CD4-positive, CD25-positive, alpha-beta regulatory T cell (primary cell): ENCODE results near the gene SH2D2A. TPM values are rescaled to one million over a fixed set of nuclear protein-coding genes. Genes with fewer than 3 reads are reported as not detected.
"Not testable (repeated sequence)": the region's sequence is repeated elsewhere in the genome, so short reads cannot be mapped to it uniquely, and the experiment has no call there.

Experiments
- ATAC-seq, 2 donors: fragments of 150-1000 bp; cut with Tn5 transposase; one replicate each; pipeline ENCODE4 v1.10.0; 2021; ENCODE audit warnings: low read depth in 2 of 2, moderate number of reproducible peaks in 2 of 2, moderate library complexity in 1 of 2
- DNase-seq, 3 donors: peaks; one replicate each; pipeline versions ENCODE4 v3.0.0 to v3.0.0-alpha.2; 2012 to 2022; ENCODE audit warnings: mixed read lengths in 1 of 3
- H3K27ac ChIP-seq: one replicate; pipeline ENCODE4 v1.7.0; 2013; ENCODE audit warnings: mild to moderate bottlenecking, low read length; ENCODE audit not compliant: insufficient read depth, poor library complexity, severe bottlenecking
- H3K27me3 ChIP-seq: one replicate; pipeline ENCODE4 v1.7.0; 2013; ENCODE audit warnings: low read length; ENCODE audit not compliant: control insufficient read depth, insufficient read depth
- H3K36me3 ChIP-seq: one replicate; pipeline ENCODE4 v1.7.0; 2013; ENCODE audit warnings: mild to moderate bottlenecking, low read length, moderate library complexity; ENCODE audit not compliant: control insufficient read depth, insufficient read depth
- H3K4me1 ChIP-seq: 2 replicates; pipeline ENCODE4 v1.7.0; 2013; ENCODE audit warnings: mild to moderate bottlenecking, low read length; ENCODE audit not compliant: insufficient read depth, control insufficient read depth, poor library complexity, severe bottlenecking
- H3K4me3 ChIP-seq: one replicate; pipeline ENCODE4 v1.7.0; 2013; ENCODE audit warnings: low read depth, mild to moderate bottlenecking, low read length, moderate library complexity
- H3K9me3 ChIP-seq, 2 experiments: 1 replicate in 1 of 2; 2 replicates in 1 of 2; pipeline ENCODE4 v1.7.0; 2013; ENCODE audit warnings: low read length in 2 of 2, mild to moderate bottlenecking in 1 of 2, moderate library complexity in 1 of 2; ENCODE audit not compliant: control insufficient read depth in 2 of 2
- H3K27ac Mint-ChIP-seq, 3 donors: one replicate each; pipeline ENCODE4 v1.8.0; 2020 to 2022; ENCODE audit warnings: mild to moderate bottlenecking in 3 of 3, mixed read lengths in 3 of 3, moderate library complexity in 2 of 3
- H3K27me3 Mint-ChIP-seq: one replicate; pipeline ENCODE4 v1.8.0; 2022; ENCODE audit warnings: mild to moderate bottlenecking, mixed read lengths
- H3K36me3 Mint-ChIP-seq: one replicate; pipeline ENCODE4 v1.8.0; 2020; ENCODE audit warnings: mixed read lengths
- H3K4me1 Mint-ChIP-seq, 4 donors: one replicate each; pipeline ENCODE4 v1.8.0; 2020 to 2022; ENCODE audit warnings: mixed read lengths in 4 of 4, mild to moderate bottlenecking in 1 of 4
- H3K4me3 Mint-ChIP-seq, 4 donors: one replicate each; pipeline ENCODE4 v1.8.0; 2020 to 2022; ENCODE audit warnings: mild to moderate bottlenecking in 4 of 4, mixed read lengths in 4 of 4, moderate library complexity in 3 of 4
- H3K9me3 Mint-ChIP-seq, 7 donors: one replicate each; pipeline ENCODE4 v1.8.0; 2020 to 2022; ENCODE audit warnings: mixed read lengths in 7 of 7, mild to moderate bottlenecking in 3 of 7, moderate library complexity in 2 of 7
- polyA plus RNA-seq, 4 donors: library from polyadenylated mRNA; unstranded; fragments of 300-500 nt; fragmentation: Illumina TruSeq; gene quantifications; one replicate each; pipeline ENCODE4 v1.2.3, GENCODE V29; 2021
- total RNA-seq: library from RNA; stranded (reverse); gene quantifications from one replicate; pipeline ENCODE4 v1.2.3, GENCODE V29; 2022

Gene SH2D2A
- total and polyA plus RNA-seq, 5 donors from 2014 or later = 27.3 to 158 (median 31.5) TPM

DNA sequence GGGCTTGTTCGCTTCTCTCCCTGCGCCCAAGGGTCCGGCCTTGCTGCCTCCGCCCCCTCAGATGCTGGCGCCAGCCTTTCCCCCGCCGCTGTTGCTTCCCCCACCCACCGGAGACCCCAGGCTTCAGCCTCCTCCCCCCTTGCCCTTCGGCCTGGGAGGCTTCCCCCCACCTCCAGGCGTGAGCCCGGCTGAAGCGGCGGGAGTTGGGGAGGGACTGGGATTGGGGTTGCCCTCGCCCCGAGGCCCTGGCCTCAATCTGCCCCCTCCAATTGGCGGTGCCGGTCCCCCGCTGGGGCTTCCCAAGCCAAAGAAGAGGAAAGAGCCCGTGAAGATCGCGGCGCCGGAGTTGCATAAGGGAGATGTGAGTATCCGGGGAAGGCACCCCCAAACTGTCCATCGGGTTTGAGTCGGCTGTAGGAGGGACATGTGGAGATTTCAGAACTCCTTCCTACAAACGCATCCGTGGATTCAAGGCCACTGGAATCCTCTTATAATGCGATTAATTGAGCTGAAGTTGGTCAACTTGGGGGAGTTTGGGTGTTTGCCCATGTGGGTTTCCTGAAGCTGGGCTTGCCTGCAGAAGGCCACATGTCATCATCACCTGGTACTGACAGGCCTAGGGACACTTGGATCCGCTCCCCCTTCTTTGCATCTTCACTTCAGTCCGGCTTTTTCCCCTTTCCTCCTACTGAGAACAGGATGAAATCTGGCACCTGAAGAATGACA is 48.6 kb downstream of the SH2D2A start:
- ATAC-seq (no peak), DNase-seq (peak in 2 of 3 donors; percentile 18 to 44)
- peaks cover 51% of the 10 kb centered on the region for H3K4me1 ChIP-seq
- Mint-ChIP-seq H3K9me3 (no peaks in the 10 kb centered on the region), H3K27ac (no peak overlapping the region), H3K4me1 (peaks cover 17 to 45% (median 31%) of the 10 kb centered on the region in 4 donors), H3K36me3 (peaks cover 21% of the 10 kb centered on the region), H3K27me3 (no peaks in the 10 kb centered on the region), H3K4me3 (peak overlapping the region in 1 of 4 donors; percentile 91)
- no peaks in the 10 kb centered on the region for H3K27me3 ChIP-seq
- H3K4me3 ChIP-seq = peak overlapping the region; percentile 88
- peaks cover 16% of the 10 kb centered on the region for H3K36me3 ChIP-seq
- H3K9me3 ChIP-seq = no peaks in the 10 kb centered on the region
- peak overlapping the region; percentile 98 for H3K27ac ChIP-seq

DNA sequence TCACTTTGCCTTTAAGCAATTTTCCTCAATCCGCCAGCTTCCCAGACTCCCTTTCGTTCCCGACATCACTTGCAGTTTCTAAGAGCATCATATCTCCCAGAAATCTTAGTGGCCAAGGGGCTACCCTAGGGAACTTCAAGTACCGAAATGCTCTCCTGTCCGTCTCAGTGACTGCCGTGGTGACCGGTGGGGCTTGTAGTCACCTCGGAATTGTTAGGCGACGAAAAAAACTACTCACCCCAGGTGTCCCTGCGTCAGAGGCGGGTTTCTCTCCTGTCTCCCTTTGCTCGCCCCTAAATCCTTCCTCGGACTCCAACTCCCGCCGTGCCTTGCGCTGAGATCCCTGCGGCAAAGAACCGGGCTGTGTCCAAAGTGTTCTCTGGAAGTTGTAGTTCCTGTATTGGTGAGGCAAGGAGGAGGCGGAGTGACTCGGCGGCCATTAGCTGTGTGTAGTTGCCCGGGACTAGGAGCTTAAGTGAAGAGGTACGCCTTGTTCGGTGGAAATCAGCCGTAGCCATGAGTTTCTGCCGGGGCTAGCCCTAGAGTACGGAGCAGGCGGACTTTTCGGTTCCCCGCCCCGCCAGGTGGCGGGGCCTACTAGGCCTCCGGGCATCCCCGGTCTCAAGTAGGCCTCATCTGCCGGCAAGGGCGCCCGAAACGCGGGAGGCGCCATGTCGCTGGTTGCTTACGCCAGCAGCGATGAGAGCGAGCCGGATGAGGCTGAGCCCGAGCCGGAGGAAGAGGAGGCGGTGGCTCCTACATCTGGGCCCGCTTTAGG is 49.4 kb downstream of the SH2D2A start, which contains the start of gene PRCC:
PRCC (plus strand) TSS at position 435 of the 778 bp plus-strand sequence; CDS start at position 672, 237 bp downstream.
- H3K4me3 ChIP-seq = peak within 1 kb of the TSS; percentile 89
- H3K9me3 ChIP-seq = no peaks in the 10 kb centered on the region
- Mint-ChIP-seq H3K36me3 (peaks cover 21% of the 10 kb centered on the region), H3K9me3 (no peaks in the 10 kb centered on the region), H3K27ac (no peak within 1 kb of the TSS), H3K4me1 (peaks cover 17 to 38% (median 24%) of the 10 kb centered on the region in 4 donors), H3K27me3 (no peaks in the 10 kb centered on the region), H3K4me3 (peak within 1 kb of the TSS in 1 of 4 donors; percentile 91)
- peak; percentile 94 for ATAC-seq
- peak; percentile 98 to 100 (median 99) for DNase-seq
- H3K27me3 ChIP-seq = no peaks in the 10 kb centered on the region
- H3K36me3 ChIP-seq = peaks cover 11% of the 10 kb centered on the region
- H3K4me1 ChIP-seq = peaks cover 47% of the 10 kb centered on the region
- H3K27ac ChIP-seq = peak within 1 kb of the TSS; percentile 98

DNA sequence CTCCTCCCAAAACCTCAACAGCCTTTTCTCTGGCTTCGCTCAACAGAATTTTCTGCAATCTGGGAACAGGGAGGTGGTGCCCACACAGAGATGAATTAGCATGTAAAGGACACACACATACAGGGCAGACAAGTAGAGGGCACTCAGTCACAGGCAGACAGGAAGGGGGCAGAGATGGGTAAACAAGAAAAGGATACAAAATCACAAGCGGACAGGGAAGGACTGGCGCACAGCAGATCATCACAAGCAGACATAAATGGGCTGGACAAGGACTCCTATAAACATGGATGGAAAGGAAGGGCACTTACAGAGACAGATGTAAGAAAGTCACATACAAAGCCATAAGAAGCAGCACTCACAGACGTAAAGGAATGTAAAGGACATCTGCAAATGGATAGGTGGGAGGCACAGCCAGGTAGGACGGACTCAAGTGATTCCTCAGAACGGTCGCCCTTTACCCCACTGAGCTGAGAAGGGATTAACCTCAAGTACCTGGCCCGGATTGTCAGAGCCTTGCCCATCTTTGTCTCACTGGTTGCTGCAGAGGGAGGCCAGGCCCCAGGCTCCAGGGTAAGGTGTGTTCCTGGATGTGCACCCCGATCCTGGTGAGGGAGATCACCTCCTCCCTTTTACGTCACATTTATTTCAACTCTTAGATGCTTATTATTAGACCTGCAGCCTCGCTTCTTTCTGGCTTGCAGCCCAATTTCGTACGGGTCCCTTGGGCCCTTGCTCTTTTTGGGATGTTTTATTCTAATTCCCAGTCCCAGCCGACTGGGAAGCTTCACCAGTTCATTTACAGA is 50.1 kb downstream of the SH2D2A start:
- no peaks in the 10 kb centered on the region for H3K9me3 ChIP-seq
- Mint-ChIP-seq H3K4me1 (peaks cover 17 to 33% (median 23%) of the 10 kb centered on the region in 4 donors), H3K27me3 (no peaks in the 10 kb centered on the region), H3K36me3 (peaks cover 20% of the 10 kb centered on the region), H3K9me3 (no peaks in the 10 kb centered on the region), H3K4me3 (no peak overlapping the region), H3K27ac (no peak overlapping the region)
- peak overlapping the region; percentile 89 for H3K4me3 ChIP-seq
- peak overlapping the region; percentile 98 for H3K27ac ChIP-seq
- DNase-seq (no peak), ATAC-seq (no peak)
- no peaks in the 10 kb centered on the region for H3K27me3 ChIP-seq
- H3K4me1 ChIP-seq = peaks cover 47% of the 10 kb centered on the region
- H3K36me3 ChIP-seq = peaks cover 9% of the 10 kb centered on the region

DNA sequence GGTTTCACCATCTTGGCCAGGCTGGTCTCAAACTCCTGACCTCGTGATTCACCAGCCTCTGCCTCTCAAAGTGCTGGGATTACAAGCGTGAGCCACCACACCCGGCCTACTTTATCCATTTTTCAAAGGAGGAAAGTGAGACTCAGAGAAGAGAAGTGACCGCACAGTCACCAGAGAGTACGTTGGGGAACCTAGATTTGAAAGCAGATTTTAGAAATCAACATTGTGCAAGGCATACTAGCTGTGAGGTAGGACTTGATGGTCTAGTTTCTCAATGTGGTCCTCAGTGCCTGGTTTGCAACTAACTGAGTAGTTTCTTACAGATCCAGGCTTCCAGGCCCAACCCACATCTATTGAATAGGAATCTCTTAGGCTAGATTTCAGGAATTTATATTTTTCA is 51.0 kb downstream of the SH2D2A start:
- Histone ChIP-seq H3K4me1 (peaks cover 40% of the 10 kb centered on the region), H3K4me3 (no peak overlapping the region), H3K27me3 (no peaks in the 10 kb centered on the region), H3K27ac (no peak overlapping the region), H3K36me3 (peaks cover under 1% of the 10 kb centered on the region), H3K9me3 (no peaks in the 10 kb centered on the region)
- Mint-ChIP-seq H3K4me3 (no peak overlapping the region), H3K27me3 (no peaks in the 10 kb centered on the region), H3K36me3 (peaks cover 12% of the 10 kb centered on the region), H3K4me1 (peaks cover 13 to 25% (median 16%) of the 10 kb centered on the region in 4 donors), H3K9me3 (no peaks in the 10 kb centered on the region), H3K27ac (no peak overlapping the region)
- DNase-seq = no peak
- ATAC-seq = no peak

DNA sequence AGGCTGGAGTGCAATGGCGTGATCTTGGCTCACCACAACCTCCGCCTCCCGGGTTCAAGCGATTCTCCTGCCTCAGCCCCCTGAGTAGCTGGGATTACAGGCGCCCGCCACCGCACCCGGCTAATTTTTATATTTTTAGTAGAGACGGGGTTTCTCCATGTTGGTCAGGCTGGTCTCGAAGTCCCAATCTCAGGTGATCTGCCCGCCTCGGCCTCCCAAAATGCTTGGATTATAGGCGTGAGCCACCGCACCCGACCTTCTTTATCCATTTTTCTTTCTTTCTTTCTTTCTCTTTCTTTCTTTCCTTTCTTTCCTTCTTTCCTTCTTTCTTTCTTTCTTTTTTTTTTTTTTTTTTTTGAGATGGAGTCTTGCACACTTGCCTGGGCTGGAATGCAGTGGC is 51.5 kb downstream of the SH2D2A start:
- peaks cover 10 to 19% (median 15%) of the 10 kb centered on the region in 4 donors for H3K4me1 Mint-ChIP-seq
- H3K27me3 ChIP-seq, H3K27ac Mint-ChIP-seq: not testable (repeated sequence)

DNA sequence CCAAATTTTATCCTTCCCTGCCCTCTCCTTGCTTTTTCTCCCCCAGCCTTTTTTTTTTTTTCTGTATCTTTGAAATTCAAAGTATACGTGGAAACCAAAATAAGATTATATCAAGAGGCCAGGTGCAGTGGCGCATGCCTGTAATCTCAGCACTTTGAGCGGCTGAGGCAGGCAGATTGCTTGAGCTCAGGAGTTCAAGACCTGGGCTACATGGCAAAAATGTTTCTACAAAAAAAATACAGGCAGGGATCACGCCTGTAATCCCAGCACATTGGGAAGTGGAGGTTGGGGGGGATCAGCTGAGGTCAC is 55.9 kb downstream of the SH2D2A start:
- no peak overlapping the region for H3K4me3 ChIP-seq
- Mint-ChIP-seq H3K27ac (no peak overlapping the region), H3K4me1 (peaks cover 0 to 4% (median 2%) of the 10 kb centered on the region in 4 donors), H3K9me3 (no peaks in the 10 kb centered on the region), H3K27me3 (no peaks in the 10 kb centered on the region), H3K4me3 (no peak overlapping the region), H3K36me3 (peaks cover 4% of the 10 kb centered on the region)
- no peaks in the 10 kb centered on the region for H3K4me1 ChIP-seq
- H3K36me3 ChIP-seq = no peaks in the 10 kb centered on the region
- no peak for ATAC-seq
- no peak for DNase-seq
- no peak overlapping the region for H3K27ac ChIP-seq
- no peaks in the 10 kb centered on the region for H3K27me3 ChIP-seq
- H3K9me3 ChIP-seq = no peaks in the 10 kb centered on the region

More for the DNA sequence above, 51.5 kb downstream of the SH2D2A start:
- not testable (repeated sequence) for H3K9me3 Mint-ChIP-seq, H3K9me3 ChIP-seq, H3K4me3 Mint-ChIP-seq, H3K27me3 Mint-ChIP-seq, H3K36me3 ChIP-seq, ATAC-seq, H3K4me3 ChIP-seq, DNase-seq, H3K27ac ChIP-seq
- H3K4me1 ChIP-seq = peaks cover 36% of the 10 kb centered on the region
- peaks cover 11% of the 10 kb centered on the region for H3K36me3 Mint-ChIP-seq

DNA sequence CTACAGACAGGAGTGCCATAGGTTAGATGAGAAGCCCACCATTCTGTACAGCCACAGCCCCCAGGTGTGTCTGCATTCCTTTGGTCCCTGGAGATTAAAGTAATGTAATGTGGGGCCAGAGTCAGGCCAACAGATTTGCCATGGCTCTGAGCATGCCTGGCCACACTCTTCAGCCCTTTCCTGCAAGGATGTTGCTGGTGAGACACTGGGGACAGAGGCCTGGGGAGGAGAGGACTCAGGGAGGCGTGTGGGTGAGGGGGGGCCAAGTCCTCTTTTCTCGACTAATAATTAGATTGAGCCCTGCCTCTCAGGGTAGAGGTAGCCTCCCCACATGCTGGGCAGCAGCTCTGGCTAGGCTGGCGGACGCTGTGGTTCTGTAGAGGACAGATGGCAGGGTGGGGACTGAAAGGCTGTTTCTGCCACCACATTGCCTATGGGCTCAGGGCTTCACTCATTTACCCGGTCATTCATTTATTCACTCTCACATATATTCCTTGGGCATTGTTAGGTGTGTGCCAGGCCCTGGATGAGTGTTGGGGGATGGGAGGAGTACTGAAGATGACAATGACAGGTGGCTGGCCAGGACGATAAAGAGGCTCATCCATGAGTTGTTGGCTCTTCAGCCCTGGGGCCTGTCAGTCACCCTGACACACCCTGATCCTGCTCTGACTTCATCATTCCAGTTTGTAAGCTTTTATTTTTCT is 56.4 kb downstream of the SH2D2A start:
- H3K9me3 ChIP-seq = no peaks in the 10 kb centered on the region
- H3K27ac Mint-ChIP-seq = no peak overlapping the region
- H3K4me1 ChIP-seq = no peaks in the 10 kb centered on the region
- no peak overlapping the region for H3K27ac ChIP-seq
- H3K27me3 ChIP-seq = no peaks in the 10 kb centered on the region
- ATAC-seq (no peak), DNase-seq (no peak)
- no peaks in the 10 kb centered on the region for H3K9me3 Mint-ChIP-seq
- H3K36me3 ChIP-seq = no peaks in the 10 kb centered on the region
- H3K4me1 Mint-ChIP-seq = peaks cover 0 to 8% (median 3%) of the 10 kb centered on the region in 4 donors
- no peaks in the 10 kb centered on the region for H3K27me3 Mint-ChIP-seq
- H3K4me3 Mint-ChIP-seq = no peak overlapping the region
- peaks cover 4% of the 10 kb centered on the region for H3K36me3 Mint-ChIP-seq
- H3K4me3 ChIP-seq = no peak overlapping the region
